ENCODE measurements around the gene SLC29A1.
"Not testable (repeated sequence)": the region's sequence is repeated elsewhere in the genome, so short reads cannot be mapped to it uniquely, and the experiment has no call there.

Gene SLC29A1

DNA sequence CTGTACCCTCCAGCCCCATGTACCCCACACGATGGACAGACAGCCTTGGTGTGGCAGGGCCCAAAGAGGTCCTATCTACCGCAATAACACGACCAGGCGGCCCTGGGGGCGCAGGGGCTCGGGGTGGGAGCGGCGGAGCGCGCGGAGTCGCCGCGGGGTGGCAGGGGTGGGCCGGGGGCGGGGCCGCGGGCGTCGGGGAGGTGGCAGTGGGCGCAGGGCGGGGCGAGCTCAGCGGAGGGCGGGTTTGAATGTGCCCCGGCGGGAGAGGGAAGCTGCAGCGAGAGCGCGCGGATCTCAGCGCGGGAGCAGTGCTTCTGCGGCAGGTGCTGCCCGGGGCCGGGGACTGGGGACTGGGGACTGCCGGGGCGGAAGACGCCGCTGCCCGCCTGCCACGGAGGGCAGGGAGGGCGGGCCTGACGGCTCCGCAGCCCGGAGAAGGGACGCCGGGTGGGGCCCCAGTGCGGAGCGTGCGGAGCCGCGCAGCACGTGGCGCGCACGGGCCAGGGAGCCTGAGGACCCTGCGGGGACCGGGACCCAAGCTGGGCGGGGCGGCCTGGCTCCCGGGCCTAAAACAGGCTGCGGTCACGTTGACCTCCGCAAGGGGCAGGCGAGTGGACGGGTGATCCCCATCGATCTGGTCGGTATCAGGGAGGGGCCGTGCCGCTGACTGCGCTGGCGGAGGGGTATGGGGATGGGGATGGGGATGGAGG lies at the start of gene SLC29A1:
SLC29A1 (plus strand) TSS at position 277 of the 710 bp plus-strand sequence. CDS start 3,719 bp downstream, outside the sequence.
- peak; percentile 85 for DNase-seq (ENCODE audit: low spot score)

DNA sequence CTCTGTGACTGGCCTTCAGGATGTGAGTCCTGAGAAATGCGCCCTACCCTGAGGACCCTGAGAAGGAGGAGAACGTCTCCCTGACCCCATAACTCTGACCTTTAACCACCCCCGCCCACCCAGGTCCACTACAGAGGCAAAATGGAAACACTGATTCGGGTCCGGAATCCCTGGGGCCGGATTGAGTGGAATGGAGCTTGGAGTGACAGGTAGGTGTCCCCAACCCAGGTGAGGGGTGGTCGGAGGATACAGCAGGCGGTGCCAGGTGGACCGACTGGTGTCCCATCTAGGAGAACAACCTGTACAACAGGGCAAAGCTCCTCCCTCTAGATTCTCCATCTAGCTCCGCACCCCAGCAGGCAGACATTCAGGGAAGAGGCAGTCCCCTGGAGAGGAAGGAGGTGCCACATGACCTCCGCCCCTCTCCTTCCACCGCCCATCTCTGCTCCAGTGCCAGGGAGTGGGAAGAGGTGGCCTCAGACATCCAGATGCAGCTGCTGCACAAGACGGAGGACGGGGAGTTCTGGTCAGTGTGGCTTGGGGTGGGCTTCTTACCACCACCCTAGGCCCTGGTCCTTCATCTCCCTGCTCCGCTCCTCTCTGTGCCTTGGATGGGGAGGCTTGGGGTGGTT lies 47.1 kb upstream of the SLC29A1 start:
- DNase-seq (ENCODE audit: low spot score), result no peak

DNA sequence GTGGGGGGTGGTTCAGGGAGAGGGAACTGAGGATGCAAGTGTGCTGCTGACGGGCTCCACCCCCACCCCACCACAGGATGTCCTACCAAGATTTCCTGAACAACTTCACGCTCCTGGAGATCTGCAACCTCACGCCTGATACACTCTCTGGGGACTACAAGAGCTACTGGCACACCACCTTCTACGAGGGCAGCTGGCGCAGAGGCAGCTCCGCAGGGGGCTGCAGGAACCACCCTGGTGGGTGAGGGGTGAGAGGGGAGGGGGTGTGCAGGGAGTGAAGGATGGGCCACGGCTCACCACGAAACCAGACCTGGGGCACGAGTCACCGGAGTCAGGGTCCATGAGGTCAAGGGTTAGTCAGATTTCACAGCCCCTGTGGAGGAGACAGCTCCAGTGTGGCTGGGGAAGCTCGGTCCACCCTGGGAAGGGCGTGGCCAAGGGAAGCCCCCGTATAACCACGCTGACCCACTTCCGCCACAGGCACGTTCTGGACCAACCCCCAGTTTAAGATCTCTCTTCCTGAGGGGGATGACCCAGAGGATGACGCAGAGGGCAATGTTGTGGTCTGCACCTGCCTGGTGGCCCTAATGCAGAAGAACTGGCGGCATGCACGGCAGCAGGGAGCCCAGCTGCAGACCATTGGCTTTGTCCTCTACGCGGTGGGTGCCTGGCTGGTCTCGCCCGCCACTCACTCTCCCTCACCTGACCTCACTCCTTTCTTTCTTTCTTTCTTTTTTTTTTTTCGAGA lies 46.5 kb upstream of the SLC29A1 start:
- no peak for DNase-seq (ENCODE audit: low spot score)

DNA sequence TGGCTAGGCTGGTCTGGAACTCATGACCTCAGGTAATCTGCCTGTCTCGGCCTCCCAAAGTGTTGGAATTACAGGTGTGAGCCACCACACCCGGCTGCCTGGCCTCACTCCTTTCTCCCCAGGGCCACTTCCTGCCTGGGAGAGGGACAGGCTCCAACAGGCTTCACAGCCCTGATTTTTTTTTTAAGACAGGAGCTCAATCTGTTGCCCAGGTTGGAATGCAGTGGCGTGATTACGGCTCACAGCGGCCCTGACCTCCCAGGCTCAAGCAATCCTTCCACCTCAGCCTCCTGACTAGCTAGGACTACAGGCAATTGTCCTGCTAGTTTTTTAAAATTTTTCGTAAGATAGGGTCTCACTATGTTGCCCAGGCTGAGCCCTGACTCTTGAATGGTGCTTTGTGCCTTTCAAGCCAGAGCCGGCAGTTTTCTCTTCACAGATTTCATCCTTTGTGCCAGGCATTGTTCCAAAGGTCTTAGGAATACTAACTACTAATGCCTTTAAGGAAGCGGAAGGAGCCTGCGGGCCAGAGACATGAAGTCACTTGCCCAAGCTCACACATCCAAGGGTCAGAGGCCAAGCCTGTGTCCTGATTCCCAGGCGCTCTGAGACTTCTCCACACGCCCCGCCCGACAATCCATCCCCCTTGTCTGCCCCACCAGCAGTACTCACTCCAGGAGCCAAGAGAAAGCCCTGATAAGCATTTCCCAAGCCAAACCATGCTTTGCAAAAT lies 45.5 kb upstream of the SLC29A1 start:
- DNase-seq (ENCODE audit: low spot score), result no peak

DNA sequence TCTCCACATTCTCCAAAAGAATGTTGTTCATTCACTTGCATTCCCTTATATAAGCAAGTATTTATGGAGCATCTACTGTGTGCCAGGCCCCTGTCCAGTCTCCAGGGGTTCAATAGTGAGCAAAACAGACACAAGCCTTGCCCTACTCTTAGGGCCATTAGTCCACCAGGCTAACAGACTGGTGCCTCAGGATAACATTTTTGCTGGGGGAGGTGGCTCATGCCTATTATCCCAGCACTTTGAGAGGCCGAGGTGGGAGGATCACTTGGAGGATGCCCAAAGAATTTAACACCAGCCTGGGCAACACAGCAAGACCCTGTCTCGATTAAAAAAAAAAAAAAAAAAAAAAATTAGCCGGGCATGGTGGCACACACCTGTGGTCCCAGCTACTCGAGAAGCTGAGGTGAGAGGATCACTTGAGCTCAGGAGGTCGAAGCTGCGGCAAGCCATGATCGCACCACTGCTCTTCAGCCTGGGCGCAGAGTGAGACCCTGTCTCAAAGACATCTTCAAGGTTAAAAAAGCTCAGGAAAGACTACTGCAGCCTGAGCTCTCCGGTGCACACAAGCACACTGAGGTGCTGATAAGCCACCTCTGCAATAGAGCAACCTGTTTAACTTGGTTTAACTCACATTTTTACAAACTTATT lies 44.8 kb upstream of the SLC29A1 start:
- no peak for DNase-seq (ENCODE audit: low spot score)

DNA sequence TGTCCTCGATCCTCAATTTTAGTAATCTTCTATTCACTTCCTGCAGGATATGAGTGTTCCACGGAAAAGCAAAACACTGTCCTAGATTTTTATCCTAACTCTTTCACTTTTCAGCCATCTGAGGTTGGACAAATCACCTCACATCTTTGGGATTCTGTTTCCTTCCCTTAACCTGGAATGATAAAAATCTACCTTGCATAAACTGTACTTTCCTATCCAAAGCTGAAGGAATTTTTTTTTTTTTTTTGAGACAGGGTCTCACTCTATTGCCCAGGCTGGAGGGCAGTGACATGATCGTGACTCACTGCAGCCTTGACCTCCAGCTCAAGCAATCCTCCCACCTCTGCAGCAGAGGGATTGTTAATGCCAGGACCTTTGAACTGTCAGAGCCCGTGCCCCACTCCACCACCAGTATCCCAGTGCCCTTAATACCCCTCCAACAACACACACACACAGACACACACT lies 44.3 kb upstream of the SLC29A1 start:
- no peak for DNase-seq (ENCODE audit: low spot score)

DNA sequence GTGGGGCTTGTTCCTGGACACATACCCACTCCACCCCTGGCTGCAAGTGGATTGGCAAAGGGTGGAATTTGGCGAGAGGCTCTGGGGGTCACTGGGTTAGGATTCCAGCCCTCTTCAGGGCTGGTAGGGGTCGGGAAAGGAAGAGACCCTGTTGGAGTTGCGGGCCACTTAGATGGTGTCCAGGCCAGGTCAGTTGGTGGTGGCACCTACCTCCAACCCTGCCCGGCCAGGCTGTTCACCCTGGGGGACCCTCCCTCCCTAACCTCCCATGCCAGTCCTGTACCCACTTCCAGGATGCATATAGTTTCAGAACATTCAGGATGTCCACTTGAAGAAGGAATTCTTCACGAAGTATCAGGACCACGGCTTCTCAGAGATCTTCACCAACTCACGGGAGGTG lies 43.7 kb upstream of the SLC29A1 start:
- no peak for DNase-seq (ENCODE audit: low spot score)

DNA sequence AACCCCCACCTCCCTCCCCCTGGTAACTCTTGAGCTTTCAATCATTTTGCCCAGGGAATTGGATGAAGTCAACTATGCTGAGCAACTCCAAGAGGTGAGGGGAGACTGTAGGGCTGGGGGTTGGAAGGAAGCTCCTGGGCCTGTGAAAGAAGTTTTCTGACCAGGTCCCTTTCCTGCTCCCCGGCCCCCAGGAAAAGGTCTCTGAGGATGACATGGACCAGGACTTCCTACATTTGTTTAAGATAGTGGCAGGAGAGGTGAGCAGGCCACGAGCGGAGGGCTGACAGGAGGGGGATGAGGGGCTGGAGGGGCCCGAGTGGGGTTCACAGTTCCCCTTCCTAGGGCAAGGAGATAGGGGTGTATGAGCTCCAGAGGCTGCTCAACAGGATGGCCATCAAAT lies 43.0 kb upstream of the SLC29A1 start:
- no peak for DNase-seq (ENCODE audit: low spot score)

DNA sequence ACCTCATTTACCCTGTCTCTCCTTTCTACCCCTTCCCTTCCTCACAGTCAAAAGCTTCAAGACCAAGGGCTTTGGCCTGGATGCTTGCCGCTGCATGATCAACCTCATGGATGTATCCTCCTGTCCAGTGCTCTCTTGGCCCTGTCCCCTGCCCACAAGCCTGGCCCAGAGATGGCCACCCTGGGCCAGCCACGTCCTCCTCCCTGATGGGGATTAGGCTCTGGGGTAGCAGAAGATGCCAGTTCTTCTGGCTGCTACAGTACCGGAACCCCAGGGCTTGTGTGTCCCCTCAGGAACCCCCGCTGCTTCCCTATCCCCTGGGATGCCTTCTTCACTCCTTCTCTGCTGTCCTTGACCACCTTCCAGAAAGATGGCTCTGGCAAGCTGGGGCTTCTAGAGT lies 42.5 kb upstream of the SLC29A1 start:
- DNase-seq (ENCODE audit: low spot score), result no peak

DNA sequence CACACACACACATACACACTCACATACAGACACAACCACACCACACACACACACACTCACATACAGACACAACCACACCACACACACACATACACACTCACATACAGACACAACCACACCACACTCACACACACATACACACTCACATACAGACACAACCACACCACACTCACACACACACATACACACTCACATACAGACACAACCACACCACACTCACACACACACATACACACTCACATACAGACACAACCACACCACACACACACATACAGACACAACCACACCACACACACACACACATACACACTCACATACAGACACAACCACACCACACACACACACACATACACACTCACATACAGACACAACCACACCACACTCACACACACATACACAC lies 41.6 kb upstream of the SLC29A1 start:
- DNase-seq (ENCODE audit: low spot score), result not testable (repeated sequence)

DNA sequence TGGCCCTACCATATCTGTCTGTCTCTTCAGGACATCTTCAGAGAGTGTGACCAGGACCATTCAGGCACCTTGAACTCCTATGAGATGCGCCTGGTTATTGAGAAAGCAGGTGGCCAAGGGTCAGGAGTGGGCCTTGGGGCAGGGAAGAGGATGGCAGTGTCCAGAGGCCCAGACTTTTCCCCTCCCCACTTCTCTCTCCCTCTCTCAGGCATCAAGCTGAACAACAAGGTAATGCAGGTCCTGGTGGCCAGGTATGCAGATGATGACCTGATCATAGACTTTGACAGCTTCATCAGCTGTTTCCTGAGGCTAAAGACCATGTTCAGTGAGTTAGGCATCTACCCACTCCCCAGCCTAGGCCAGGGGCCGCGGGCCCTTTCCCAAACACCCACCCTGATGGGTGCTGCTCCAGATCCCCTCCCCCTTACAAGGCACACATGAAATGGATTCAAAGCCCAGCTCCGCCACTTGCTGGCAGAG lies 40.4 kb upstream of the SLC29A1 start:
- DNase-seq (ENCODE audit: low spot score), result no peak

DNA sequence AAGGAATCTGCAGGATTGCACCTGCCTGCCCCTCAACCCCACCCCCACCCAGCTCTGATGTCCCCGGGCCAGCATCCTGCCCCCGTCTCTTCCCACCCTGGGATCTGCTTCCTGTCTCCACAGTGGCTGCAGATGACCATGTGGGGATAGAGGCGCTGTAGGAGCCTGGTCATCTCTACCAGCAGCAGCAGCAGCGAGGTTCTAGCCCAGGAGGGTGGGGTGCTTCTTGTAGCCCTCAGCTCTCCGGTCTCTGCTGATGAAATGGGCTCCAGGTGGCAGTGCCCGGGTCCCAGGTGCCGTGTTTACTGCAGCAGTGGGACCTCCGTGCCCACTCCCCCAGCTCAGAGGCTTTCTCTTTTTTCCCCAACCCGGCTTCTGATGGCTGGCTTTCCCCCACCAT lies 39.6 kb upstream of the SLC29A1 start:
- DNase-seq (ENCODE audit: low spot score), result no peak

DNA sequence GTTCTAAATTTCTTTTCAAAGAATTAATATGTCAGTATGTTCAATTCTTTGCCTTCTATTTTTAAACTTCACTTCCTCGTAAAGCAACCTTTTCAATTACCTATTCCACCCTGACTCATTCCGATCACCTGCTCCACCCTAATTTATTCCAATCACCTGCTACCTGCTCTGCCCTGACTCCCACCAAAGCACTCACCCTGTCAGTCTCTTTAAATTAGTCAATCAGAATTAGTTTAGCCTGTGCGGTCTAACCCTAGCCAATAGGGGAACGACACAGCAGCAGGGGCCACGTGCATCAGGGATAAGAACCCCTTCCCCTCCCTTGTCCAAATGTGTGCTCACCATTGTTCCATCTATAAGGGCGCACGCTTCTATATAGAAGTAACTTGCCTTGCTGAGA lies 38.0 kb upstream of the SLC29A1 start:
- DNase-seq (ENCODE audit: low spot score), result not testable (repeated sequence)

DNA sequence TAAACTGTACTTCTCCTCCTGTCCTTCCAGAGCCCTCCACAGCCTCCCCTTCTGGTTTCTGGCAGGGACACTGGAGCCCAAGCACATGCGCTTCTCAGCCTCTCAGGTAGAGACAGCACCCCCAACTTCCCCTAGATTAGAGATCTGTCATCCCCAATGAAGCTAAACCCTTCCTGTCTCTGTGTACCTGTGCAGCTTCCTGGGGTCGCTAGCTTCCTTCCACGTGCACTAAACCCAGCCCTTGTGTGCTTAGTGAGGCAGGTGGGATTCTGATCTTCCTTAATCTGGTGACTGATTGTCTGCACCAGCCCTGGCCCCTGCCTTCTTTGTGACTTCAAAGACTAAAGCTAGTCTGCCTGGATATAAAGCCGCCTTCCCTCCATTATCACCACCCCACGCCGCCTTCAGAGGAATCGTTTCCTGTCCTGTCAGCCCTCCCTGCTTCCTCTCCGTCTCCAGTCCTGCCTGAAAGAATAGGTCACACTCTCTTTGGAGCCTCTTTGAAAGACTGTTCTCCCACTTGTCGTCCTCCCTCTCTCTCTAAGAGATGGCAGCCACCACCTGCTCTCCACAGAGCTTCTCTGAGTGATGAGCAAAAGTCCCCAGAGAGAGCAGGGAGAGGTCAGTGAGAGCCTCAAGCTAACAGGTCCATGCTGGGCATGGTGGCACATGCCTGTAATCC lies 37.3 kb upstream of the SLC29A1 start:
- no peak for DNase-seq (ENCODE audit: low spot score)

DNA sequence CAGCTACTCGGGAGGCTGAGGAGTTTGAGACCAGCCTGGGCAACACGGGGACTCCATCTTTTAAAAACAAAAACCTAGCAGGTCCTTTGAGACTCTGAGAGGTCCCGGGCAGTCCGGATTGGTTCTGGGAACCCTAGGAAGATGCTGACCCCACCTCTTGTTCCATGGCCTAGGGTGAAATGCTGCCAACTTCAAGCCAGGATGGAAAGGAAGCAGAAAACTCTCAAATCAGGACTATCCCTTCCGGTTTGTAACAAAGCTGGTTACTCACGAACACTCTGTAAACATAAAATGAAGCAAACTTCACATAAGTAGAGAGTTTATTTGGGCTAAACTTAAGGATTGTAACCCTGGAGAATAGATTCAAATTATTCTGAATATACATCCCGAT lies 36.8 kb upstream of the SLC29A1 start:
- no peak for DNase-seq (ENCODE audit: low spot score)

DNA sequence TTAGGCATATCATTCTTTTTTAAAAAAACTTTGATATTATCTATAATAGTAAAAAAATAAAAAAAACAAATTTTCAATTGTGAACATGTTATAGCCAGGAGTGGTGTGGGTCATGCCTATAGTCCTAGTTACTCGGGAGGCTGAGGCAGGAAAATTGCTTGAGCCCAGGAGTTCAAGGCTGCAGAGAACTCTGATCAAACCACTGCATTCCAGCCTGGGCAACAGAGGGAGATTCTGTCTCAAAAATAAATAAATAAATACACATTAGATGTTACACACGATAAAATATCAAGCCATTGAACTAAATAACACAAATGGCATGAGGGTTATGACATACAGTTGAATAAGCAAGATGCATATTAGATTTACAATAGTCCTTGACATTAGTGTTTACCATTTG lies 34.6 kb upstream of the SLC29A1 start:
- no peak for DNase-seq (ENCODE audit: low spot score)

DNA sequence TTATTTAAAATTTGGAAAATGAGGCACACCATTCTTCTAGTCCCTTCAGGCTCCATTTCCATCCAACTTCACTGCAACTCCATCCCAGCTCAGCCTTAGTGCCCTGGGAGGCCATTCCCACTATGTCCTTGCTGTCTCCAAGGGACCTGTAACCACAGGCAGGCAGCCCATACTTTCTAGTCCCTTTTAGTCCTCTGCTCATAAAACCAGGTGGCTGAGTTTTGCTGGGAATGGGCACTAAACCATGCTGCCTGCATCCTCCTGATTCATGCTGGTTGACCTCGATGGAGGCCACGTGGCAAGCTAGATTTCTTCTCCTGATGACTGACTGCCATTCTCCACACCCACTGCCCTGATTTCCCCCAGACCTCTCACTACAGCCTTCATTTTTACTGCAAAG lies 34.1 kb upstream of the SLC29A1 start:
- DNase-seq (ENCODE audit: low spot score), result no peak

DNA sequence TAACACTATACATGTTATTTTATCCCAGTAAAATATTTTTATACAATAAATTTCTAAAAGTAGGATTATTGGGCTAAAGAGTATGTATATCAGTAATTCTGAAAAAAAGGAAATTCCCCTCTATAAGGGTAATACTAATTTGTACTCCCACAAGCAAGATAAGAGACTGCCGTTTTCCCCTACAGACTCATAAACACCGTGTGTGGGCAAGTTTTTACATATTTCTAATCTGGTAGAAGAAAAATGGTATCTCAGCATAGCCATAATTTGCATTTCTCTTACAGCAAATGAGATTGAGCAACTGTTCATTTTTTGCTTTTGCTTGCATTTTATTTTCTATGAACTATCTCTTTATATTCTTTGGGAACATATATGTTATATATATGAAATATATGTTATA lies 32.7 kb upstream of the SLC29A1 start:
- no peak for DNase-seq (ENCODE audit: low spot score)

DNA sequence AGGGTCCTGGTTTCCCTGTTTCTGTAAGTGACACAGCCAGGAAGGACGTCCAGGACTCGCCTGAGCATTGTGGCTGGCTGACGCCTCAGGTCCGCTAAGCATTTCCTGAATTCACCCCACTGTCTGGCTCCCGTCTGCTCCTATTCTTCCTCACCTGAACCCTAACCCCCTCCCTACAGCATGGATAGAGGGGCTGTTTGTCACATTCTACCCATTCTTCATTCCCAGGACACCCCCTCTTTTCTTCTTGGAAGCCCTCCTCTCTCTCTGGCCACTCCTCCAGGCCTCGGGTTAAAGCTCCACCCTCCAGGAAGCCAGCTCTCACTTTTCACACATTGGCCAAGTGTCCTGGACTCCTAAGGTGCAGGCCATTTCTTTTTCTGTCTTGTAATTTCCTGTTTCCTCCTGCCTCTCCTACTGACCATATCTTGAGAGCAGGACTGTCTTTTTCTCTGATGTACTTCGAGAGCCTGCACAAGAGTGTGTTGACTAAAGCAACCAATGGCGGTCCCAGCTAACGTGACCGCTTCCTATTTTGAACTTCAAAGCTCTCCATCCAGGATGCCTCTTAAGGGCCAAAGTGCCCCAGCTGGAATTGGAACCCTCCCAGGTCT lies 30.9 kb upstream of the SLC29A1 start:
- DNase-seq (ENCODE audit: low spot score), result no peak

DNA sequence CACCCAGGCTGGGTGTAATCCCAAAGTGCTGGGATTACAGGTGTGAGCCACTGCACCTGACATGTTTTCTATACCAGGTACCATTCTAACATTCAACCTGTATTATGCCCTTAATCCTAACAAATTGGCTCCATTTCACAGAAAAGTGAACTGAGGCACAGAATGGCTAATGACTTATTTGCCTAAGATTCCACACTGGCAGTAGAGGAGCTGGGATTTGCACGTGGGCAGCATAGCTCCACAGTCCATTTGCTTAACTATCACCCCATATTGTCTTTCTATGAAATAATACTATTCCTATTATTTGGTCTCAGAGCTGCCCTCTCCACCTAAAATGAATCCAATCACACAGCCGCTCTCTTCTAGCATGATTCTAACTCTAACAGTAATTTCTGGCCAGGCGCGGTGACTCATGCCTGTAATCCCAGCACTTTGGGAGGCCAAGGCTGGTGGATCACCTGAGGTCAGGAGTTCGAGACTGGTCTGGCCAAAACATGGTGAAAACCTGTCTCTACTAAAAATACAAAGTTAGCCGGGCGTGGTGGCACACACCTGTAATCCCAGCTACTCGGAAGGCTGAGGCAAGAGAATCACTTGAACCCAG lies 30.0 kb upstream of the SLC29A1 start:
- no peak for DNase-seq (ENCODE audit: low spot score)
